NCI-H187 (cell line): Measurements from ENCODE around the gene ITGA6.

ENCODE experiments used
- DNase-seq, 2 experiments: peaks; one replicate each; lab custom pipeline; 2025; lab: John Stamatoyannopoulos, UW

Gene ITGA6

GRCh38 chr2:172465417-172466334 is 38.3 kb downstream of the ITGA6 start:
- DNase-seq: peak; percentile 10 to 20

- DNase-seq: no peak
Measured at GRCh38 chr2:172467382-172467781, 40.0 kb downstream of the ITGA6 start.

GRCh38 chr2:172470958-172471922 is 43.9 kb downstream of the ITGA6 start:
- DNase-seq: no peak

- DNase-seq: no peak
Measured at GRCh38 chr2:172472446-172473033, 45.2 kb downstream of the ITGA6 start.

GRCh38 chr2:172473167-172473566 is 45.8 kb downstream of the ITGA6 start:
- no peak for DNase-seq

- no peak for DNase-seq
Measured at GRCh38 chr2:172478353-172478752, 51.0 kb downstream of the ITGA6 start.

- no peak for DNase-seq
Measured at GRCh38 chr2:172480301-172481218, 53.2 kb downstream of the ITGA6 start.

- DNase-seq: no peak
Measured at GRCh38 chr2:172481507-172482262, 54.3 kb downstream of the ITGA6 start.

GRCh38 chr2:172484253-172484652 is 56.9 kb downstream of the ITGA6 start:
- DNase-seq: no peak

GRCh38 chr2:172484706-172485105 is 57.3 kb downstream of the ITGA6 start:
- no peak for DNase-seq

- no peak for DNase-seq
Measured at GRCh38 chr2:172488556-172488955, 61.2 kb downstream of the ITGA6 start.

- no peak for DNase-seq
Measured at GRCh38 chr2:172489681-172490080, 62.3 kb downstream of the ITGA6 start.

- no peak for DNase-seq
Measured at GRCh38 chr2:172496160-172496608, 68.8 kb downstream of the ITGA6 start.

- no peak for DNase-seq
Measured at GRCh38 chr2:172507199-172507598, 79.8 kb downstream of the ITGA6 start.

GRCh38 chr2:172510088-172510487 is 82.7 kb downstream of the ITGA6 start:
- no peak for DNase-seq

GRCh38 chr2:172510548-172510947 is 83.2 kb downstream of the ITGA6 start:
- no peak for DNase-seq

- DNase-seq: no peak
Measured at GRCh38 chr2:172512810-172513523, 85.6 kb downstream of the ITGA6 start.

GRCh38 chr2:172513524-172513900 is 86.1 kb downstream of the ITGA6 start:
- DNase-seq: no peak

GRCh38 chr2:172513935-172514586 is 86.7 kb downstream of the ITGA6 start:
- DNase-seq: no peak
